ENCODE measurements around the gene KCNA2.

The KCNA2 gene

GRCh38 chr1:110585481-110585880, 20.7 kb downstream of the KCNA2 start:
- no peaks in the 10 kb centered on the region for H3K4me1 ChIP-seq (ENCODE audit: control insufficient read depth, insufficient read depth, low read length, poor library complexity, severe bottlenecking)
- WGBS, 2 experiments (ENCODE audit: insufficient coverage in 2 of 2) = 80% methylated on average over 1 of the region's 1 CpG; no CpG with 5 or more reads in 1 of the 2 experiments
- H3K9me3 ChIP-seq (ENCODE audit: control insufficient read depth, low read length) = no peaks in the 10 kb centered on the region
- H3K36me3 ChIP-seq (ENCODE audit: control insufficient read depth, insufficient read depth, low read length) = no peaks in the 10 kb centered on the region
- no peak overlapping the region for H3K27ac ChIP-seq (ENCODE audit: low read depth, low read length, severe bottlenecking)
- no peak overlapping the region for H3K4me3 ChIP-seq (ENCODE audit: extremely low read depth, insufficient read depth, low read length, poor library complexity, severe bottlenecking)

- Histone ChIP-seq H3K27ac (ENCODE audit: low read depth, low read length, severe bottlenecking) (no peak overlapping the region), H3K4me3 (ENCODE audit: extremely low read depth, insufficient read depth, low read length, poor library complexity, severe bottlenecking) (no peak overlapping the region), H3K4me1 (ENCODE audit: control insufficient read depth, insufficient read depth, low read length, poor library complexity, severe bottlenecking) (no peaks in the 10 kb centered on the region), H3K36me3 (ENCODE audit: control insufficient read depth, insufficient read depth, low read length) (no peaks in the 10 kb centered on the region), H3K9me3 (ENCODE audit: control insufficient read depth, low read length) (no peaks in the 10 kb centered on the region)
- WGBS, 2 experiments (ENCODE audit: insufficient coverage in 2 of 2) = 88 to 93% methylated on average over 7 to 8 of the region's 8 CpGs
Observed at GRCh38 chr1:110584045-110584444, 22.1 kb downstream of the KCNA2 start.

- Histone ChIP-seq H3K36me3 (ENCODE audit: control insufficient read depth, insufficient read depth, low read length) (no peaks in the 10 kb centered on the region), H3K4me3 (ENCODE audit: extremely low read depth, insufficient read depth, low read length, poor library complexity, severe bottlenecking) (no peak overlapping the region), H3K27ac (ENCODE audit: low read depth, low read length, severe bottlenecking) (no peak overlapping the region), H3K4me1 (ENCODE audit: control insufficient read depth, insufficient read depth, low read length, poor library complexity, severe bottlenecking) (no peaks in the 10 kb centered on the region), H3K9me3 (ENCODE audit: control insufficient read depth, low read length) (no peaks in the 10 kb centered on the region)
- 91 to 95% methylated on average over 5 of the region's 5 CpGs for WGBS, 2 experiments (ENCODE audit: insufficient coverage in 2 of 2)
Observed at GRCh38 chr1:110583505-110583904, 22.7 kb downstream of the KCNA2 start.

GRCh38 chr1:110582378-110582777, 23.8 kb downstream of the KCNA2 start:
- Histone ChIP-seq H3K36me3 (ENCODE audit: control insufficient read depth, insufficient read depth, low read length) (no peaks in the 10 kb centered on the region), H3K4me3 (ENCODE audit: extremely low read depth, insufficient read depth, low read length, poor library complexity, severe bottlenecking) (no peak overlapping the region), H3K27ac (ENCODE audit: low read depth, low read length, severe bottlenecking) (no peak overlapping the region), H3K9me3 (ENCODE audit: control insufficient read depth, low read length) (no peaks in the 10 kb centered on the region), H3K4me1 (ENCODE audit: control insufficient read depth, insufficient read depth, low read length, poor library complexity, severe bottlenecking) (no peaks in the 10 kb centered on the region)
- 73 to 92% methylated on average over 3 to 4 of the region's 4 CpGs for WGBS, 2 experiments (ENCODE audit: insufficient coverage in 2 of 2)

- 67 to 81% methylated on average over 4 to 5 of the region's 5 CpGs for WGBS, 2 experiments (ENCODE audit: insufficient coverage in 2 of 2)
- Histone ChIP-seq H3K36me3 (ENCODE audit: control insufficient read depth, insufficient read depth, low read length) (no peaks in the 10 kb centered on the region), H3K9me3 (ENCODE audit: control insufficient read depth, low read length) (no peaks in the 10 kb centered on the region), H3K4me1 (ENCODE audit: control insufficient read depth, insufficient read depth, low read length, poor library complexity, severe bottlenecking) (no peaks in the 10 kb centered on the region), H3K27ac (ENCODE audit: low read depth, low read length, severe bottlenecking) (no peak overlapping the region), H3K4me3 (ENCODE audit: extremely low read depth, insufficient read depth, low read length, poor library complexity, severe bottlenecking) (no peak overlapping the region)
Observed at GRCh38 chr1:110581682-110582145, 24.4 kb downstream of the KCNA2 start.

GRCh38 chr1:110580244-110580643, 25.9 kb downstream of the KCNA2 start:
- Histone ChIP-seq H3K4me1 (ENCODE audit: control insufficient read depth, insufficient read depth, low read length, poor library complexity, severe bottlenecking) (no peaks in the 10 kb centered on the region), H3K9me3 (ENCODE audit: control insufficient read depth, low read length) (no peaks in the 10 kb centered on the region), H3K4me3 (ENCODE audit: extremely low read depth, insufficient read depth, low read length, poor library complexity, severe bottlenecking) (no peak overlapping the region), H3K27ac (ENCODE audit: low read depth, low read length, severe bottlenecking) (no peak overlapping the region), H3K36me3 (ENCODE audit: control insufficient read depth, insufficient read depth, low read length) (no peaks in the 10 kb centered on the region)
- WGBS, 2 experiments (ENCODE audit: insufficient coverage in 2 of 2) = 80 to 86% methylated on average over 1 of the region's 1 CpG

GRCh38 chr1:110579460-110579859, 26.7 kb downstream of the KCNA2 start:
- H3K27ac ChIP-seq (ENCODE audit: low read depth, low read length, severe bottlenecking) = no peak overlapping the region
- no peaks in the 10 kb centered on the region for H3K36me3 ChIP-seq (ENCODE audit: control insufficient read depth, insufficient read depth, low read length)
- H3K4me1 ChIP-seq (ENCODE audit: control insufficient read depth, insufficient read depth, low read length, poor library complexity, severe bottlenecking) = no peaks in the 10 kb centered on the region
- no peaks in the 10 kb centered on the region for H3K9me3 ChIP-seq (ENCODE audit: control insufficient read depth, low read length)
- H3K4me3 ChIP-seq (ENCODE audit: extremely low read depth, insufficient read depth, low read length, poor library complexity, severe bottlenecking) = no peak overlapping the region
- WGBS, 2 experiments (ENCODE audit: insufficient coverage in 2 of 2) = 96 to 100% methylated on average over 2 of the region's 3 CpGs

GRCh38 chr1:110576441-110576840, 29.7 kb downstream of the KCNA2 start:
- no peaks in the 10 kb centered on the region for H3K4me1 ChIP-seq (ENCODE audit: control insufficient read depth, insufficient read depth, low read length, poor library complexity, severe bottlenecking)
- H3K9me3 ChIP-seq (ENCODE audit: control insufficient read depth, low read length) = no peaks in the 10 kb centered on the region
- no peak overlapping the region for H3K27ac ChIP-seq (ENCODE audit: low read depth, low read length, severe bottlenecking)
- no peaks in the 10 kb centered on the region for H3K36me3 ChIP-seq (ENCODE audit: control insufficient read depth, insufficient read depth, low read length)
- H3K4me3 ChIP-seq (ENCODE audit: extremely low read depth, insufficient read depth, low read length, poor library complexity, severe bottlenecking) = no peak overlapping the region

- H3K4me3 ChIP-seq (ENCODE audit: extremely low read depth, insufficient read depth, low read length, poor library complexity, severe bottlenecking) = no peak overlapping the region
- no peak overlapping the region for H3K27ac ChIP-seq (ENCODE audit: low read depth, low read length, severe bottlenecking)
- H3K4me1 ChIP-seq (ENCODE audit: control insufficient read depth, insufficient read depth, low read length, poor library complexity, severe bottlenecking) = no peaks in the 10 kb centered on the region
- no CpG with 5 or more reads among the region's 1 CpG for WGBS, 2 experiments (ENCODE audit: insufficient coverage in 2 of 2)
- no peaks in the 10 kb centered on the region for H3K36me3 ChIP-seq (ENCODE audit: control insufficient read depth, insufficient read depth, low read length)
- H3K9me3 ChIP-seq (ENCODE audit: control insufficient read depth, low read length) = no peaks in the 10 kb centered on the region
Observed at GRCh38 chr1:110573314-110573713, 32.8 kb downstream of the KCNA2 start.

- Histone ChIP-seq H3K36me3 (ENCODE audit: control insufficient read depth, insufficient read depth, low read length) (no peaks in the 10 kb centered on the region), H3K4me1 (ENCODE audit: control insufficient read depth, insufficient read depth, low read length, poor library complexity, severe bottlenecking) (no peaks in the 10 kb centered on the region), H3K9me3 (ENCODE audit: control insufficient read depth, low read length) (no peaks in the 10 kb centered on the region), H3K27ac (ENCODE audit: low read depth, low read length, severe bottlenecking) (no peak overlapping the region), H3K4me3 (ENCODE audit: extremely low read depth, insufficient read depth, low read length, poor library complexity, severe bottlenecking) (no peak overlapping the region)
- WGBS, 2 experiments (ENCODE audit: insufficient coverage in 2 of 2) = 100% methylated on average over 1 of the region's 3 CpGs; no CpG with 5 or more reads in 1 of the 2 experiments
Observed at GRCh38 chr1:110572751-110573150, 33.4 kb downstream of the KCNA2 start.

- no peaks in the 10 kb centered on the region for H3K36me3 ChIP-seq (ENCODE audit: control insufficient read depth, insufficient read depth, low read length)
- WGBS, 2 experiments (ENCODE audit: insufficient coverage in 2 of 2) = 80 to 83% methylated on average over 2 to 4 of the region's 4 CpGs
- H3K4me3 ChIP-seq (ENCODE audit: extremely low read depth, insufficient read depth, low read length, poor library complexity, severe bottlenecking) = no peak overlapping the region
- H3K4me1 ChIP-seq (ENCODE audit: control insufficient read depth, insufficient read depth, low read length, poor library complexity, severe bottlenecking) = no peaks in the 10 kb centered on the region
- H3K9me3 ChIP-seq (ENCODE audit: control insufficient read depth, low read length) = no peaks in the 10 kb centered on the region
- no peak overlapping the region for H3K27ac ChIP-seq (ENCODE audit: low read depth, low read length, severe bottlenecking)
Observed at GRCh38 chr1:110570901-110571300, 35.3 kb downstream of the KCNA2 start.
